ENCODE measurements around the gene WNT10A.

- TF ChIP-seq CTCF (IDR thresholded peaks at IDR 0.05) = no peak
- TF ChIP-seq EP300 (IDR thresholded peaks at IDR 0.05) = no peak
- TF ChIP-seq POLR2A (IDR thresholded peaks at IDR 0.05) = no peak
Observed at GRCh38 chr2:218895326-218895725, 14.7 kb downstream of the WNT10A start.

All from ovary (tissue), 3 donors.